NOMO-1 (cell line): ENCODE data around the gene EDC3.
A peak's percentile ranks its signal among the peaks of the same experiment; 100 is the strongest.

Experiments
- DNase-seq, 2 experiments: peaks; one replicate each; lab custom pipeline; 2025; ENCODE audit not compliant: unreplicated experiment in 2 of 2; lab: John Stamatoyannopoulos, UW

EDC3 gene

GRCh38 chr15:74626752-74627692 lies 68.8 kb downstream of the EDC3 start:
- peak in 1 of 2 experiments; percentile 33 for DNase-seq

GRCh38 chr15:74626336-74626735 lies 69.5 kb downstream of the EDC3 start:
- no peak for DNase-seq

GRCh38 chr15:74625693-74626092 lies 70.1 kb downstream of the EDC3 start:
- DNase-seq = no peak

- no peak for DNase-seq
These were observed 71.7 kb downstream of the EDC3 start for GRCh38 chr15:74624020-74624602.

GRCh38 chr15:74622758-74623157 lies 73.1 kb downstream of the EDC3 start:
- DNase-seq = no peak

GRCh38 chr15:74621936-74622335 lies 73.9 kb downstream of the EDC3 start:
- DNase-seq = no peak

GRCh38 chr15:74621546-74621920 lies 74.3 kb downstream of the EDC3 start:
- DNase-seq = no peak

- peak; percentile 56 to 58 for DNase-seq
These were observed 74.9 kb downstream of the EDC3 start for GRCh38 chr15:74620636-74621545.

- no peak for DNase-seq
These were observed 75.7 kb downstream of the EDC3 start for GRCh38 chr15:74619916-74620635.

GRCh38 chr15:74618841-74619596 lies 76.8 kb downstream of the EDC3 start:
- DNase-seq = no peak

GRCh38 chr15:74616996-74617395 lies 78.8 kb downstream of the EDC3 start:
- DNase-seq = no peak

GRCh38 chr15:74616366-74616939 lies 79.4 kb downstream of the EDC3 start:
- peak; percentile 66 to 84 for DNase-seq

GRCh38 chr15:74615508-74616365 lies 80.1 kb downstream of the EDC3 start, which contains the start of gene CLK3:
Gene CLK3 (plus strand): TSS chr15:74615836. CDS start chr15:74619197, 3,361 bp downstream.
- peak; percentile 92 to 96 for DNase-seq

- DNase-seq = peak; percentile 67 to 81
These were observed 80.9 kb downstream of the EDC3 start for GRCh38 chr15:74614744-74615507.

- DNase-seq = no peak
These were observed 81.7 kb downstream of the EDC3 start for GRCh38 chr15:74613953-74614743.

- DNase-seq = no peak
These were observed 82.5 kb downstream of the EDC3 start for GRCh38 chr15:74613089-74613952.
